ENCODE measurements around the gene TUBB4A. TPM values are rescaled to one million over a fixed set of nuclear protein-coding genes. Genes with fewer than 3 reads are reported as not detected.

Gene TUBB4A
- total and polyA plus RNA-seq, 9 of the 15 experiments (the other 6 are each of a cell fraction or from before 2014, with no cell fraction given): 0.14 to 7.0 (median 0.75) TPM

DNA sequence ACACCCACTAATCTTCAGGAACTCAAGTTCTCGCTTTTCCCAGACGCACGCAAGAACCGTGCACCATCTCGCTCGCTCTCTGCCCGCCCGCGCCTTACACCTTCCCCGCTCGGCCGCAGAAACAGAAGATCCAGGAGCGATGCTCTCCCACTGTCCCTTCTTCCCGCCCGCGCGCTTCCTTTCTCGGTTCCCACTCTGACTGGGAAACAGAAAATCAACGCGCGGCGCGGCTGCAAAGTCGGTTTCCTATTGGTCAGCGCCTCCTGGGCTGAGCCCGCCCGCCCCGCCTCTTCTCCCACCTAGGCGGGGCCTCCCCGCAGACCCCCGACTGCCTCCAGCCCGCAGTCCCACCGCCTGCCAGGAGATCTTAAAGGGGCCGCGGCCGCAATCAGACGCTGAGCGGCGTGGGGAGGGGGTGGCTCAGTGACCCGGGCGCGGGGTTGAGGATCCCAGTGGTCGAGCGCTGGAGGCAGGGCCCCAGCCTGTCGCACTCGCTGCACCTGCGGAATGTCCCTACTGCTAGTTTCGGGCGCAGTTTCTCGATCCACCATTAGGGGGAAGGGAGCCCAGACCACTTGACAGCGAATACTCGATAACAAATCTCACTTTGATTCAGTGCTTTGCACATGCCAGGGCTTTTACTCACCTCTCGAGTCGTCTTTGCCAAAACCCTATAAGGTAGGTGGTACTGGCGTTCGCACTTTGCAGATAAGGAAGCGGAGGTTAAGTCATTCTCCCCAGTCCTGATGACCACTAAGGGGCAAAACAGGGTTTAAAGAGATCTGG, 41.8 kb downstream of the TUBB4A start (continued):
- TF ChIP-seq SMARCA4 (IDR thresholded peaks at IDR 0.05) (no peak), RAD21 (CRISPR knock-in tag; conservative IDR thresholded peaks at IDR 0.05 in 1 of 2, IDR thresholded peaks at IDR 0.05 in 1 of 2) (peak; percentile 14 to 24; a peak in 1 of 4 replicates), CBX1 (IDR thresholded peaks at IDR 0.05; ENCODE audit: low read depth) (no peak; the same call in 1 of the 2 replicates), NR2F6 (CRISPR knock-in tag; IDR thresholded peaks at IDR 0.05) (no peak), MAFF (IDR thresholded peaks at IDR 0.05; ENCODE audit: low read length) (no peak), THRAP3 (IDR thresholded peaks at IDR 0.05; ENCODE audit: borderline replicate concordance) (no peak), ZNF24 (IDR thresholded peaks at IDR 0.05) (no peak), BRF1 (IDR thresholded peaks at IDR 0.05; ENCODE audit: borderline replicate concordance, extremely low read depth, insufficient read length) (no peak), ZNF696 (CRISPR knock-in tag; conservative IDR thresholded peaks at IDR 0.05) (no peak), ZNF354B (CRISPR knock-in tag; IDR thresholded peaks at IDR 0.05) (no peak), PCBP2 (IDR thresholded peaks at IDR 0.05; ENCODE audit: low read depth, low read length, poor library complexity, severe bottlenecking) (no peak), ZNF23 (CRISPR knock-in tag; IDR thresholded peaks at IDR 0.05) (no peak), ZKSCAN8 (CRISPR knock-in tag; IDR thresholded peaks at IDR 0.05) (no peak), FOXK2 (conservative IDR thresholded peaks at IDR 0.05 in 1 of 2, IDR thresholded peaks at IDR 0.05 in 1 of 2; ENCODE audit: low read depth in 2 of 2) (no peak; a peak in 1 of 4 replicates)
- TF ChIP-seq, protein P1, sequence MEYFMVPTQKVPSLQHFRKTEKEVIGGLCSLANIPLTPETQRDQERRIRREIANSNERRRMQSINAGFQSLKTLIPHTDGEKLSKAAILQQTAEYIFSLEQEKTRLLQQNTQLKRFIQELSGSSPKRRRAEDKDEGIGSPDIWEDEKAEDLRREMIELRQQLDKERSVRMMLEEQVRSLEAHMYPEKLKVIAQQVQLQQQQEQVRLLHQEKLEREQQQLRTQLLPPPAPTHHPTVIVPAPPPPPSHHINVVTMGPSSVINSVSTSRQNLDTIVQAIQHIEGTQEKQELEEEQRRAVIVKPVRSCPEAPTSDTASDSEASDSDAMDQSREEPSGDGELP (CRISPR knock-in tag; IDR thresholded peaks at IDR 0.05; ENCODE audit: borderline replicate concordance): peak; percentile 84
- TF ChIP-seq, protein P2, sequence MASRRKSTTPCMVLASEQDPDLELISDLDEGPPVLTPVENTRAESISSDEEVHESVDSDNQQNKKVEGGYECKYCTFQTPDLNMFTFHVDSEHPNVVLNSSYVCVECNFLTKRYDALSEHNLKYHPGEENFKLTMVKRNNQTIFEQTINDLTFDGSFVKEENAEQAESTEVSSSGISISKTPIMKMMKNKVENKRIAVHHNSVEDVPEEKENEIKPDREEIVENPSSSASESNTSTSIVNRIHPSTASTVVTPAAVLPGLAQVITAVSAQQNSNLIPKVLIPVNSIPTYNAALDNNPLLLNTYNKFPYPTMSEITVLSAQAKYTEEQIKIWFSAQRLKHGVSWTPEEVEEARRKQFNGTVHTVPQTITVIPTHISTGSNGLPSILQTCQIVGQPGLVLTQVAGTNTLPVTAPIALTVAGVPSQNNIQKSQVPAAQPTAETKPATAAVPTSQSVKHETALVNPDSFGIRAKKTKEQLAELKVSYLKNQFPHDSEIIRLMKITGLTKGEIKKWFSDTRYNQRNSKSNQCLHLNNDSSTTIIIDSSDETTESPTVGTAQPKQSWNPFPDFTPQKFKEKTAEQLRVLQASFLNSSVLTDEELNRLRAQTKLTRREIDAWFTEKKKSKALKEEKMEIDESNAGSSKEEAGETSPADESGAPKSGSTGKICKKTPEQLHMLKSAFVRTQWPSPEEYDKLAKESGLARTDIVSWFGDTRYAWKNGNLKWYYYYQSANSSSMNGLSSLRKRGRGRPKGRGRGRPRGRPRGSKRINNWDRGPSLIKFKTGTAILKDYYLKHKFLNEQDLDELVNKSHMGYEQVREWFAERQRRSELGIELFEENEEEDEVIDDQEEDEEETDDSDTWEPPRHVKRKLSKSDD (conservative IDR thresholded peaks at IDR 0.05; ENCODE audit: low read length): no peak
- TF ChIP-seq, protein P3, sequence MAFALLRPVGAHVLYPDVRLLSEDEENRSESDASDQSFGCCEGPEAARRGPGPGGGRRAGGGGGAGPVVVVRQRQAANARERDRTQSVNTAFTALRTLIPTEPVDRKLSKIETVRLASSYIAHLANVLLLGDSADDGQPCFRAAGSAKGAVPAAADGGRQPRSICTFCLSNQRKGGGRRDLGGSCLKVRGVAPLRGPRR (CRISPR knock-in tag; IDR thresholded peaks at IDR 0.05): no peak
- TF ChIP-seq, protein P4, sequence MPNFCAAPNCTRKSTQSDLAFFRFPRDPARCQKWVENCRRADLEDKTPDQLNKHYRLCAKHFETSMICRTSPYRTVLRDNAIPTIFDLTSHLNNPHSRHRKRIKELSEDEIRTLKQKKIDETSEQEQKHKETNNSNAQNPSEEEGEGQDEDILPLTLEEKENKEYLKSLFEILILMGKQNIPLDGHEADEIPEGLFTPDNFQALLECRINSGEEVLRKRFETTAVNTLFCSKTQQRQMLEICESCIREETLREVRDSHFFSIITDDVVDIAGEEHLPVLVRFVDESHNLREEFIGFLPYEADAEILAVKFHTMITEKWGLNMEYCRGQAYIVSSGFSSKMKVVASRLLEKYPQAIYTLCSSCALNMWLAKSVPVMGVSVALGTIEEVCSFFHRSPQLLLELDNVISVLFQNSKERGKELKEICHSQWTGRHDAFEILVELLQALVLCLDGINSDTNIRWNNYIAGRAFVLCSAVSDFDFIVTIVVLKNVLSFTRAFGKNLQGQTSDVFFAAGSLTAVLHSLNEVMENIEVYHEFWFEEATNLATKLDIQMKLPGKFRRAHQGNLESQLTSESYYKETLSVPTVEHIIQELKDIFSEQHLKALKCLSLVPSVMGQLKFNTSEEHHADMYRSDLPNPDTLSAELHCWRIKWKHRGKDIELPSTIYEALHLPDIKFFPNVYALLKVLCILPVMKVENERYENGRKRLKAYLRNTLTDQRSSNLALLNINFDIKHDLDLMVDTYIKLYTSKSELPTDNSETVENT (CRISPR knock-in tag; IDR thresholded peaks at IDR 0.05): no peak
- TF ChIP-seq, protein P5, sequence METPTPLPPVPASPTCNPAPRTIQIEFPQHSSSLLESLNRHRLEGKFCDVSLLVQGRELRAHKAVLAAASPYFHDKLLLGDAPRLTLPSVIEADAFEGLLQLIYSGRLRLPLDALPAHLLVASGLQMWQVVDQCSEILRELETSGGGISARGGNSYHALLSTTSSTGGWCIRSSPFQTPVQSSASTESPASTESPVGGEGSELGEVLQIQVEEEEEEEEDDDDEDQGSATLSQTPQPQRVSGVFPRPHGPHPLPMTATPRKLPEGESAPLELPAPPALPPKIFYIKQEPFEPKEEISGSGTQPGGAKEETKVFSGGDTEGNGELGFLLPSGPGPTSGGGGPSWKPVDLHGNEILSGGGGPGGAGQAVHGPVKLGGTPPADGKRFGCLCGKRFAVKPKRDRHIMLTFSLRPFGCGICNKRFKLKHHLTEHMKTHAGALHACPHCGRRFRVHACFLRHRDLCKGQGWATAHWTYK (CRISPR knock-in tag; IDR thresholded peaks at IDR 0.05): 0 out of 2 replicates have a peak, but pooled peaks have one; percentile 36
